ENCODE results near the gene FUZ.

- TF ChIP-seq, protein P1, sequence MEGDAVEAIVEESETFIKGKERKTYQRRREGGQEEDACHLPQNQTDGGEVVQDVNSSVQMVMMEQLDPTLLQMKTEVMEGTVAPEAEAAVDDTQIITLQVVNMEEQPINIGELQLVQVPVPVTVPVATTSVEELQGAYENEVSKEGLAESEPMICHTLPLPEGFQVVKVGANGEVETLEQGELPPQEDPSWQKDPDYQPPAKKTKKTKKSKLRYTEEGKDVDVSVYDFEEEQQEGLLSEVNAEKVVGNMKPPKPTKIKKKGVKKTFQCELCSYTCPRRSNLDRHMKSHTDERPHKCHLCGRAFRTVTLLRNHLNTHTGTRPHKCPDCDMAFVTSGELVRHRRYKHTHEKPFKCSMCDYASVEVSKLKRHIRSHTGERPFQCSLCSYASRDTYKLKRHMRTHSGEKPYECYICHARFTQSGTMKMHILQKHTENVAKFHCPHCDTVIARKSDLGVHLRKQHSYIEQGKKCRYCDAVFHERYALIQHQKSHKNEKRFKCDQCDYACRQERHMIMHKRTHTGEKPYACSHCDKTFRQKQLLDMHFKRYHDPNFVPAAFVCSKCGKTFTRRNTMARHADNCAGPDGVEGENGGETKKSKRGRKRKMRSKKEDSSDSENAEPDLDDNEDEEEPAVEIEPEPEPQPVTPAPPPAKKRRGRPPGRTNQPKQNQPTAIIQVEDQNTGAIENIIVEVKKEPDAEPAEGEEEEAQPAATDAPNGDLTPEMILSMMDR (IDR thresholded peaks at IDR 0.05; ENCODE audit: low read depth, low read length, poor library complexity, severe bottlenecking) = no peak
- TF ChIP-seq EZH2phosphoT487 (IDR thresholded peaks at IDR 0.05; ENCODE audit: borderline replicate concordance, low read length) = no peak
Observed at GRCh38 chr19:49803529-49803856, 9.6 kb downstream of the FUZ start.

Measured in DOHH2 (cell line).